Measurements from ENCODE around the gene LCE7A. TPM values are rescaled to one million over a fixed set of nuclear protein-coding genes. Genes with fewer than 3 reads are reported as not detected.

Gene LCE7A
- total and polyA plus RNA-seq, 7 donors: not detected

DNA sequence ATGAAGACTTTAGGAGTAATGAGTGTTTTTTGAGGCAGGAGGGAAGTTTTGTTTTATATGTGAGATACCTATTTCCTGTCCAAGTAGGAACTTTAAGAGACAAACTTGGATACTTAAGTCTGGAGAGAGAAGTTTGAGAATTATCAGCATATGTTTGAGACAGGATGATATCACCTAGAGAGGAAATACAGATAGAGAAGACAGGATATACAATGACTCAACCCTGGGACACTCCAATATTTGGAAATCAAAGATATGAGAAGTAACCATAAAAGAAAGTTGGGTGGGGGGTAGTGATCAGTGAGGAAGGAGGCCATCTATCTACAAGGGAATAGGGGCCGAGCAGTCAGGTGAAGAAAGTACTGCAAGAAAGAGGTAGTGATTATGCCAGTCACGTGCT, 6.5 kb downstream of the LCE7A start:
- intact Hi-C loops (cut with DNase I): no loop called here
- Histone ChIP-seq H3K27me3 (ENCODE audit: insufficient read depth in 3 of 3, low read length in 2 of 3) (no peaks in the 10 kb centered on the region), H3K9me3 (no peaks in the 10 kb centered on the region), H3K36me3 (ENCODE audit: insufficient read depth in 1 of 2, low read depth in 1 of 2) (no peaks in the 10 kb centered on the region), H3K4me3 (no peak overlapping the region), H3K27ac (no peak overlapping the region), H3K4me1 (no peaks in the 10 kb centered on the region)
- DNase-seq (no peak), ATAC-seq (no peak)
- no peak for TF ChIP-seq CTCF (IDR thresholded peaks at IDR 0.05)
- 75 to 83% (median 76%) methylated on average over 2 of the region's 2 CpGs for WGBS, 3 donors

- WGBS, 3 donors: 31 to 39% (median 34%) methylated on average over 9 of the region's 9 CpGs
- no peak for ATAC-seq
- no peaks in the 10 kb centered on the region for H3K36me3 ChIP-seq (ENCODE audit: insufficient read depth in 1 of 2, low read depth in 1 of 2)
- H3K4me1 ChIP-seq: no peaks in the 10 kb centered on the region
- H3K27me3 ChIP-seq (ENCODE audit: insufficient read depth in 3 of 3, low read length in 2 of 3): no peaks in the 10 kb centered on the region
- intact Hi-C loops (cut with DNase I): no loop called here
- no peak overlapping the region for H3K4me3 ChIP-seq
- no peak overlapping the region for H3K27ac ChIP-seq
- TF ChIP-seq CTCF (IDR thresholded peaks at IDR 0.05): peak; percentile 56
- peak in 1 of 2 donors; percentile 35 for DNase-seq
- H3K9me3 ChIP-seq: no peaks in the 10 kb centered on the region
Measured at GRCh38 chr1:152869808-152870419, 10.1 kb downstream of the LCE7A start.

DNA sequence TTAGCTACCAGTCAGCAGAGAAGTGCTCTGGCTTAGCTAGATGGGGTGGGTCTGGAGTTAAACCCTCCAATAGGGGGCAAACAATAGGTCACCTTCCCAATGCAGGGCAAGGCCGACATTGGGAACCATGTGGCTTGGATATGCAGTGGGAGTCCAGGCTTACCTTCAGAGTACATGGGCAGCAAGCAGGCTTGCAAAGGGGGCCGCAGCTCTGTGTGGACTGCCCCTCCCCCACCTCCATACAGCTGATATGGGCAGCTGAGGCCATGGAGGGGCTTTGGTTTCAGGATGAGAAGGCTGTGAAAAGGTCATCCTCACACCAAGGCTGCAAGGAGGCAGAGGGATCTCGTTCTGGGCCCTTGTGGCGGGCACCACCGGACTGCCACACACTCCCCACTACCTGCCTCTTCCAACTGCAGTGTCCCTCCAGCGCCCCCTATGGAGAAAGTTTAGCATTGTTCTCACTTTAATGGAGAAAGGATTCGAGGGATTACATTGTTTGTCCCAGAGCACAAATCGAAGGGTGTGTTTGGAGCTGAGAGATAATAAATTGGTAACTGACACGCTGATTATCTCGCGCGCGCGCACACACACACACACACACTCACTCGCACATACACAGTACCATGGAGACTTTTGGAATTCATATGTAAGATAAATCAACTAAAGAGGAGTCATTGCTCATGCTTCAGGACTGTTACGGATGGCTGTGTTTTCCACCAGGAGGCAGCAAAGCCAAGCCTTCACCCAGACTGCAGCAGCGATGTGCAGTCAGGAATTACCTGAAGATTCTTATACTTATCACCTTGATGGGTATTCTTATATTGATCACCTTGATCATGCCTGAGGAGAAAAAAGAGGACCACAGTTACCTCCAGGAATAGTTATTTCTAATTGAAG, 11.3 kb downstream of the LCE7A start:
- Histone ChIP-seq H3K27ac (no peak overlapping the region), H3K4me1 (no peaks in the 10 kb centered on the region), H3K9me3 (no peaks in the 10 kb centered on the region), H3K36me3 (ENCODE audit: insufficient read depth in 1 of 2, low read depth in 1 of 2) (no peaks in the 10 kb centered on the region), H3K4me3 (no peak overlapping the region), H3K27me3 (ENCODE audit: insufficient read depth in 3 of 3, low read length in 2 of 3) (no peaks in the 10 kb centered on the region)
- no peak for ATAC-seq
- intact Hi-C loops (cut with DNase I): no loop called here
- DNase-seq: no peak
- WGBS, 3 donors: 39 to 56% (median 51%) methylated on average over 16 to 17 of the region's 17 CpGs
- TF ChIP-seq CTCF (IDR thresholded peaks at IDR 0.05): no peak

GRCh38 chr1:152871731-152872126, 11.9 kb downstream of the LCE7A start:
- Histone ChIP-seq H3K4me3 (no peak overlapping the region), H3K9me3 (no peaks in the 10 kb centered on the region), H3K4me1 (no peaks in the 10 kb centered on the region), H3K27me3 (ENCODE audit: insufficient read depth in 3 of 3, low read length in 2 of 3) (no peaks in the 10 kb centered on the region), H3K27ac (no peak overlapping the region), H3K36me3 (ENCODE audit: insufficient read depth in 1 of 2, low read depth in 1 of 2) (no peaks in the 10 kb centered on the region)
- 80 to 88% (median 84%) methylated on average over 6 of the region's 6 CpGs for WGBS, 3 donors
- TF ChIP-seq CTCF (IDR thresholded peaks at IDR 0.05): no peak
- DNase-seq (no peak), ATAC-seq (no peak)
- intact Hi-C loops (cut with DNase I): no loop called here
